ENCODE results near the gene SLC9A5. TPM values are rescaled to one million over a fixed set of nuclear protein-coding genes. Genes with fewer than 3 reads are reported as not detected.

SLC9A5 gene
- total and polyA plus RNA-seq, 9 of the 15 experiments (the other 6 are each of a cell fraction or from before 2014, with no cell fraction given) = 0.06 to 3.1 (median 1.2) TPM

- peak; percentile 89; the same call in 1 of the 2 replicates for TF ChIP-seq ARID4B (CRISPR knock-in tag; IDR thresholded peaks at IDR 0.05)
- TF ChIP-seq ZBTB7A (IDR thresholded peaks at IDR 0.05; ENCODE audit: borderline replicate concordance, control insufficient read depth, low read depth, low read length) = peak; percentile 91
- no peak for TF ChIP-seq FIP1L1 (IDR thresholded peaks at IDR 0.05; ENCODE audit: low read depth, low read length, poor library complexity, severe bottlenecking)
- TF ChIP-seq SIN3A (IDR thresholded peaks at IDR 0.05; ENCODE audit: borderline replicate concordance in 2 of 2, control insufficient read depth in 1 of 2, low read depth in 2 of 2, low read length in 2 of 2) = peak in 1 of 2 experiments; percentile 25; a peak in 1 of 4 replicates
- TF ChIP-seq ZNF589 (CRISPR knock-in tag; IDR thresholded peaks at IDR 0.05; ENCODE audit: low read depth) = peak; percentile 78
- TF ChIP-seq DDX20 (tag; IDR thresholded peaks at IDR 0.05; ENCODE audit: low read depth) = no peak
- no peak for TF ChIP-seq SIRT6 (IDR thresholded peaks at IDR 0.05; ENCODE audit: low read depth, low read length)
- TF ChIP-seq ZNF253 (CRISPR knock-in tag; conservative IDR thresholded peaks at IDR 0.05) = no peak
- TF ChIP-seq KLF13 (tag; IDR thresholded peaks at IDR 0.05; ENCODE audit: borderline replicate concordance, low read depth) = no peak
- TF ChIP-seq DNMT1 (IDR thresholded peaks at IDR 0.05) = no peak
- no peak for TF ChIP-seq BMI1 (IDR thresholded peaks at IDR 0.05; ENCODE audit: low read length)
- TF ChIP-seq KDM4B (IDR thresholded peaks at IDR 0.05; ENCODE audit: borderline replicate concordance in 2 of 2, low read depth in 1 of 2) = no peak
- TF ChIP-seq SIN3B (IDR thresholded peaks at IDR 0.05; ENCODE audit: low read depth) = 0 out of 2 replicates have a peak, but pooled peaks have one; percentile 53
- peak; percentile 37 to 68; a peak in 3 of 4 replicates for TF ChIP-seq MAZ (CRISPR knock-in tag; conservative IDR thresholded peaks at IDR 0.05 in 1 of 2, IDR thresholded peaks at IDR 0.05 in 1 of 2)
- TF ChIP-seq MXD1 (CRISPR knock-in tag; IDR thresholded peaks at IDR 0.05; ENCODE audit: borderline replicate concordance, poor library complexity, severe bottlenecking) = peak; percentile 13
- TF ChIP-seq PML (IDR thresholded peaks at IDR 0.05; ENCODE audit: low read length) = no peak
- TF ChIP-seq KLF1 (tag; IDR thresholded peaks at IDR 0.05) = no peak
- no peak for TF ChIP-seq EHMT2 (IDR thresholded peaks at IDR 0.05)
- peak; percentile 78; the same call in 1 of the 2 replicates for TF ChIP-seq ZBTB2 (IDR thresholded peaks at IDR 0.05)
- no peak for TF ChIP-seq KDM1A (IDR thresholded peaks at IDR 0.05)
- no peak for TF ChIP-seq NR1H2 (CRISPR knock-in tag; IDR thresholded peaks at IDR 0.05)
- TF ChIP-seq CAMTA2 (CRISPR knock-in tag; conservative IDR thresholded peaks at IDR 0.05) = no peak
- TF ChIP-seq PHTF2 (CRISPR knock-in tag; IDR thresholded peaks at IDR 0.05) = no peak
These were observed 30.1 kb downstream of the SLC9A5 start (continued) for GRCh38 chr16:67278773-67279295.

All from K562 (cell line).